NCI-H2196 treated with DMSO at 0.1 percent for 48 hours (cell line): ENCODE data around the gene KRTAP9-7.

Experiments
- DNase-seq: peaks from one replicate; lab custom pipeline; 2025; ENCODE audit not compliant: unreplicated experiment; lab: John Stamatoyannopoulos, UW

KRTAP9-7 gene

DNA sequence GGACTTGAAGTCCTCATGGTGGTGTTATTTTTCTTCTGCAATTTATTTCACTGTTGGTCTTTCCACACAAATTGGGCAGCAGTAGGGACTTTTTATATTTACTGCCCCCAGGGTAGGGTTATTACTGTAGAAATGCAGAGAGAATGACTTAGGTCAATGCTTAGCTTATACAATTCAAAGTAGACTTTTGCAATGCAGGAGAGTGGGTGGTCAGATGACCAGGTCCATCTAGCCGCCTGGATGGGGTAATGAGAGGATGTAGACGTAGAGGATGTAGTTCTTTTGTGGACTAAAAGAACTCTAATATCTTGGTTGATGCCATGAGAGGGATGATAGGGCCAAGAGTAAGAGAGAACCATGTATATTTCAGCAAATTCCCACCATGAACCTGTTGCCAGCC lies 42.7 kb downstream of the KRTAP9-7 start:
- no peak for DNase-seq

DNA sequence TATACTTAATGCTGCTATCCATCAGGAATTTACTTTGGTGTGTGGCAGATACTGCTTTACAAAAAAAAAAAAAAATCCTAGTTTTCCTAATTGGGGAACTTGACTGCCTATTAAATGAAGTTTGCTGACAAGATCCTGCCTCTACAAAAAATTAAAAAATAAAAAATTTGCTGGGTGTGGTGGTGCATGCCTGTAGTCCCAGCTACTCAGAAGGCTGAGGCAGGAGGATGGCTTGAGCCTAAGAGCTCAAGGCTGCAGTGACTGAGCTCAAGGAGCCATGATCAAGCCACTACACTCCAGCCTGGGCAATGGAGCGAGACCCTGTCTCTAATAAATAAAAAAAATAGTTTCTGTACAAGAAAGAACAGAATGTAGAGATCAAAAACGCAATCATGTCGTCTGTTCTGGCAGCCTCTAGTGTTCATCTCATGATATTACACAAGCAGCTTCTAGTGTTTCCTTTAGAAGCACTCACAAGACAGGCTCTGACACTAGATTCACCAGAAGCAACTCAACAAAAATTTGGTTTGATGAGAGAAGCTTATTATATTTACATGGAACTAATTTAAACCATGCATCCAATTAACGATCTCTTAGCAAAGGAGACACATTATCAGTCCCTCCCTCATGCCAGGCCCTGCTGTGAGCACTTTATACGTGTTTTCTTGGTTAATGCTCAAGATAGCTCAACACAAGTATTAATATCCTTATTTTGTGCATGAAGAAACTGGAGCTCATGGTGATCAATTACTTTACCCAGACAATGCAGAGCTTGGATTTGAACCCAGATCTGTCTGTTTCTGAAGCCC lies 46.8 kb downstream of the KRTAP9-7 start:
- DNase-seq: peak; percentile 8

DNA sequence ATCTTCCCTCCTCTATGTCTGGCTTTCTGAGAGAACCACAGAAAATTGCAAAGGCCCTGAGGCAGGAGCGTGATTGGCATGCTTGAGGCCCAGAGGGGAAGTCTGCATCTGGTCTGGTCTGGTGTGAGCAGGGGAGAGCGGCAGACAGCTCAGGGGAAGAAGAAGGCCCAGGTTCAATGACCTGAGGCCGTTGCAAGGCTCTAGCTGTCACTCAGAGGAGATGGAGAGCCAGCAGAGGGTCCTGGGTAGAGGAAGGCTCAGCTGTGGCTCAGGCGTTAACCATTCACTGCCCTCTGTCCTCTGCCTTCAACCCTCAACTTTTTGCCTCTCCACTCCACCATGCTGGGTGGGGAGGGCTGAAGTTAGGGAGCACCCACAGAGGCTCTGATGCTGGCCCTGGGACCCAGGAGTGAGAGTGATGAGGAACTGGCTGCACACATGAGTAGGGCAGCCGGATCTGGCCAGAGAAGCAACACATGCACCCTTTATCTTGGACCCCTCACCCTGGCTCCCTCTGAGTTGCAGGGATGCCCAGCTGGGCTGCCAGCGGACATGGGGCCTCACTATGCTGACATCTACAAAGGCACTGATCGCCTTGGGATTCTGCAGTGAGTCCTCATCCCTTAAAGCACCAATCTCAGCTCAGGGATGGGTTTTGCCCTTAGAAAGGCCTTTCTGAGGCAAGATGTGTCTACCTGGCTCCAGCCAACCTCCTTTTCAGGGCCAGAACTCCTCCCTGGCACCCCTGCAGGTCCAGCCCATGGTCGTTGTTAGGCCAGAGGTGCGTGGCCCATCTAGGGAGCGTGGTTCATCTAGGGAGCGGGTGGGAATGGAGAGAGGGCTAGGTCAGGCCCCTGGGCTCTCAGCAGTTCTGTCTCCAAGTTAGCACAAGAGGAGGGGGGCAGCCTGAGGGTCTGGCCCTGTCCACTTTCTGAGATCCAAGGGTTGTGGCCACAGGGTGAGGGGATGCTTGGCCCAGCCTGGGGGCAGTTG lies 47.7 kb downstream of the KRTAP9-7 start:
- DNase-seq: no peak

DNA sequence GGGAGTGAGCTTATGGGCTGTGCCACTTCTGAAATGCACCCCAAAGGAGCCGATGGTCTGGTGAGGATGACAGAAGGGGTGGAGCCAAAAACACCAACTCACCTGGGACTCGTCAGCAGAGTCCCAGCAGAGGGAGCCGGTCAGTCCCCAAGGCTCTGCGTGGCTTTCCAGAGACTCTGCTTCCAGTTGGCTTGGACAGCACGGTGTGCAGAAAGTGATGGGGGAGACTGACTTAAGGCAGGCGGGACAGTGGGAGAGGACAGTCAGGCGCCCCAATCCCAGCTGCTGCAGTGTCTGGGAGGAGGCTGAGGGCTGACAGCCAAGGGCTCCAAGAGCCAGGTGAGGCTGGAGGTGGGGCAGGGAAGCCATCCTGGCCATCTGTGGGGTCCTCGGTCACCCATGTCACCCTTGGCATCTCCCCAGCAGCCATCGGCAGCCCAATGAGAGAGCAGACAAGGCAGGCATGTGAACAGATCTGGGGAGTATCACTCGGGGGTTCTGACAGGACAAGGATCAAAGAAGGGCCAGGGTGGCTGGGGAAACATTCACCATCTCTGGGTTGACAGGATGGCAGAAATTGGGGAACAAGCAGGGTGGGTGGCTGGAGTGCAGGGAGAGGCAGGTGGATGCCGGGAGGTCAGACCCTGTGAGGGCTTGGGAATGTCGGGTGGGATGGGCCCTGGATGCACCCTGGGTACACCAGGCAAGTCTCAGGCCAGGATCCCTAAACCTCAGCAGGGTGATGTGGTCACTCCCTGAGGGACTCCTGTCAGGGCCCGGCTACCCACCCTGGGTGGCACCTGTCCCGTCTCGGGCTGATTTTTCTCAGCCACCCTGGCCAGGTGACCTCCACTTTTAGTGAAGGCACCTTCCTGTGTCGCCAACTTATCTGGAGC lies 48.9 kb downstream of the KRTAP9-7 start:
- DNase-seq: no peak

DNA sequence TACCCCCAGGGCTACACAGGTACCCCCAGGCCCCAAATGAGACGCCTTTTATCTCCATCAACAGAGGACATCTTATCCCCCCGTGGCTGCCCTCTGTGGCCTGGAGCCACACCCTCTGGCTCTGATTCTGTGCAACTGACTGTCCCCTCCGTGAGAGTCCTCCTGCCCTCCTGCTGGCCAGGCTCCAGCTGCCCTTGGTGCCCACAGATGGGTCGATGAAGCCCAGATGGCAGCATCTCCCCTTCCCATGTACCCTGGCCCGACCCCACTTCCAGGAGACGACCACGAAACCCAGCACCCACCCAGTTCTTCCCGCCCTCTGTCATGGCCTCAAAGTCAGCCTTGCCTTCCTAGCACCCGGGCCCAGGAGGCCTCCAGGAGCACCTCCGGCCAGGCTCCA lies 49.6 kb downstream of the KRTAP9-7 start:
- DNase-seq: no peak

DNA sequence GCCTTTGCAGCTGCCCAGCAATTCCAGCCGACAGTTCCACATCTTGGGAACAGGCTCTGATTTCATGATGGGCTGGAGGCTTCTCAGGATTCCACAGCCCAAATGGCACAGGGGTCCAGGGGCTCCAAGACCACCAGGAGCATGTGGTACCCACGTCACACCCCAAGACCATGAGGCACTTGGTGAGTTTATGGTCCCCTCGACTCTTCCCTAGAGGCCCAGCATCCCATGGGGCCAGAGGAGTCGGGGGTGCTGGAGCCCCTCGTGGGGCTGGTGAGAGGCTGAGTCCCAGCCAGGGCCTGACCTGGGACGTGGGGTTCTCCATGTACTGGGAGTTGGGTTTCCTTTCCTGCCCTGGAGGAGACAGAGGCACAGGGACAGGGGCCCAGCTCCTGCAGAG lies 50.1 kb downstream of the KRTAP9-7 start:
- DNase-seq: no peak
